Measurements from ENCODE around the gene CMTM4. TPM values are rescaled to one million over a fixed set of nuclear protein-coding genes. Genes with fewer than 3 reads are reported as not detected.

Gene CMTM4
- total RNA-seq, 1 donor from 2014 or later, result 20.1 TPM

DNA sequence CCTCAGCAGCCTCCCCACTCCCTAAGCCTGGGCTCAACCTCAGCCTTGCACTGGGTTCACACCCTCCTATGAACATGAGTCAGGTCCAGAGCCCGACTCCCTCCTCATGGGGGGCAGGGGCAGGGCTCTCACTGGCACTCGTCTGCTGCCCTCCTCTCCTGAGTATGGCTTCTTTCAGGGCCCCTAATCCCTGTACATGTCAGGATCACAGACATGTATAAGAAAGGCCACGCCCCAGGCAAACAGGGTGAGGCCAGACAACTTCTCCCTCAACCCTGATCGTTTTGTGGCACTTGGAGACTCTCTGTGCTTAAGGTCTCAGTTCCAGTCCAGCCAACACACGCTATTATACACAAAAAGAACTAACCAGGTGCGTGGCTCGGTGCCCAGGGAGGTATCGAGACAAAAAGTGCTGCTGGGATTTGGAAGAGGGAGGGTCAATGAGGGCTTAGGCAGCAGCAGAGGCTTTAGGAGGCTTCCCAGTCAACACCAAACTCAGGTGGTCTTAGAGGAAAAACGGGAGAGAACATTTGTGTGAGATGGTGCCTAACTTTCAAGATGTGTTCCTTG, 46.8 kb downstream of the CMTM4 start:
- Histone ChIP-seq H3K4me3 (no peak overlapping the region), H3K27me3 (no peaks in the 10 kb centered on the region), H3K27ac (no peak overlapping the region), H3K36me3 (no peaks in the 10 kb centered on the region), H3K4me1 (no peaks in the 10 kb centered on the region), H3K9me3 (no peaks in the 10 kb centered on the region)
- no peak for DNase-seq (ENCODE audit: low spot score in 2 of 2)
- TF ChIP-seq, protein P1, sequence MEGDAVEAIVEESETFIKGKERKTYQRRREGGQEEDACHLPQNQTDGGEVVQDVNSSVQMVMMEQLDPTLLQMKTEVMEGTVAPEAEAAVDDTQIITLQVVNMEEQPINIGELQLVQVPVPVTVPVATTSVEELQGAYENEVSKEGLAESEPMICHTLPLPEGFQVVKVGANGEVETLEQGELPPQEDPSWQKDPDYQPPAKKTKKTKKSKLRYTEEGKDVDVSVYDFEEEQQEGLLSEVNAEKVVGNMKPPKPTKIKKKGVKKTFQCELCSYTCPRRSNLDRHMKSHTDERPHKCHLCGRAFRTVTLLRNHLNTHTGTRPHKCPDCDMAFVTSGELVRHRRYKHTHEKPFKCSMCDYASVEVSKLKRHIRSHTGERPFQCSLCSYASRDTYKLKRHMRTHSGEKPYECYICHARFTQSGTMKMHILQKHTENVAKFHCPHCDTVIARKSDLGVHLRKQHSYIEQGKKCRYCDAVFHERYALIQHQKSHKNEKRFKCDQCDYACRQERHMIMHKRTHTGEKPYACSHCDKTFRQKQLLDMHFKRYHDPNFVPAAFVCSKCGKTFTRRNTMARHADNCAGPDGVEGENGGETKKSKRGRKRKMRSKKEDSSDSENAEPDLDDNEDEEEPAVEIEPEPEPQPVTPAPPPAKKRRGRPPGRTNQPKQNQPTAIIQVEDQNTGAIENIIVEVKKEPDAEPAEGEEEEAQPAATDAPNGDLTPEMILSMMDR (IDR thresholded peaks at IDR 0.05), result no peak
- intact Hi-C loops (cut with DNase I), result no loop called here

DNA sequence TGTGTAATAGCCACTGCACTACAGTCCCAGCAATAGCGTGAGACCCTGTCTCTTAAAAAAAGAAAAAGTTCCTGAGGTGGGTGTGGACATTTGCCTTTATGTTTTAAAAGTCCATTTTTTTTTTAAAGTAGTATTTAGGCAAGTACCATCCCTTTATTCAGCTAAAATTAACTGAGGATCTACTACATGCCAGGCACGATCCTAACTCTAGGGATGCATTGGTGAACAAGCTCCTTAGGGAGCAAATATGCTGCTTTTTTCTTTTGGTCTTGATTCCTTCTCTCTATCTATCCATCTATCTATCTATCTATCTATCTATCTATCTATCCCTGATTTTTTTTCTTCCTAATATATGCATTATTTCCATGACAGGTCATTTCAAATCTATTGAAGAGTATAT, 47.4 kb downstream of the CMTM4 start:
- no peaks in the 10 kb centered on the region for H3K27me3 ChIP-seq
- no peaks in the 10 kb centered on the region for H3K36me3 ChIP-seq

DNA sequence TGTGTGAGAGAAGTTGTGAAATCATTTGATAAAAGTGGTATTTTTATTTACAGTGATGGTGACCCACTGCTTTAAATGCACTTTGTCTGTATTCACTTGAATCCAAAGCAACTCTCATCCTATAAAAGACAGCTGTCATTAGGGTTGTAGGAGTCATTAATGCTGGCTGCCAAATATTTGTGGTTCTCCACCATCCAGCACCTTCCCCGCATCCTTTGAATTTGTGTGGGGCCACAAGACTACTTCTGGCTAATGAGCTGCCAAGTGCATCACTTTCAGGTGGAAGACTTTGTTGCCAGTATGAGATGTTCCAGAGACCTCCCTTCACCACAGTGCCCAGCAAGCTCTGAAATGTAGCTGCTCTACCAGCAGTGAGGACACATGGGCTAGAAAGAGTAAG, 48.7 kb downstream of the CMTM4 start:
- H3K9me3 ChIP-seq, result no peaks in the 10 kb centered on the region
- no peaks in the 10 kb centered on the region for H3K27me3 ChIP-seq
- no peak overlapping the region for H3K4me3 ChIP-seq
- no peak for DNase-seq (ENCODE audit: low spot score in 2 of 2)
- H3K36me3 ChIP-seq, result no peaks in the 10 kb centered on the region
- intact Hi-C loops (cut with DNase I), result no loop called here
- no peaks in the 10 kb centered on the region for H3K4me1 ChIP-seq
- H3K27ac ChIP-seq, result no peak overlapping the region
- TF ChIP-seq, protein P1 (IDR thresholded peaks at IDR 0.05), result no peak

More for the DNA sequence above, 47.4 kb downstream of the CMTM4 start:
- no peaks in the 10 kb centered on the region for H3K4me1 ChIP-seq
- TF ChIP-seq, protein P1 (IDR thresholded peaks at IDR 0.05), result no peak
- H3K9me3 ChIP-seq, result no peaks in the 10 kb centered on the region
- intact Hi-C loops (cut with DNase I), result no loop called here
- H3K4me3 ChIP-seq, result no peak overlapping the region
- H3K27ac ChIP-seq, result no peak overlapping the region
- DNase-seq (ENCODE audit: low spot score in 2 of 2), result no peak

DNA sequence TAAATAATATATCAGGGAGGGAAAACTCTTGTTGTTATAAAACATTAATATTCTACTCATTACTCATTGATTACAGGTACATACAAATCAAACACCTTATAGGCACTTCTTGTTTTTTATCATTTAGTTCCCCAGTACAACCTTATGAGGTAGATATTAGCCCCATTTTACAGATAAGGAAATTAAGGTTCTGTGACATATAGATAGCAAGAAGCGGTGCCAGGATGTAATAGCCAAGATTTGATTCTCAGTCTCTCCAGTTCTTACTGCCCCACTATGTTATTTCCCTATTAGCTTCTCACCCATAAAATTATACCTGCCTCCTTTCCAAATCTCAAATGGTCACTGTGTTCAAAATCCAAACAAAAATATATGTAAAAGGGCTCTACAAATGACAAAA, 55.2 kb downstream of the CMTM4 start:
- Histone ChIP-seq H3K9me3 (no peaks in the 10 kb centered on the region), H3K4me1 (no peaks in the 10 kb centered on the region), H3K27ac (no peak overlapping the region), H3K27me3 (no peaks in the 10 kb centered on the region), H3K36me3 (no peaks in the 10 kb centered on the region), H3K4me3 (no peak overlapping the region)
- no peak for DNase-seq (ENCODE audit: low spot score in 2 of 2)
- intact Hi-C loops (cut with DNase I), result no loop called here
- TF ChIP-seq, protein P1 (IDR thresholded peaks at IDR 0.05), result no peak

DNA sequence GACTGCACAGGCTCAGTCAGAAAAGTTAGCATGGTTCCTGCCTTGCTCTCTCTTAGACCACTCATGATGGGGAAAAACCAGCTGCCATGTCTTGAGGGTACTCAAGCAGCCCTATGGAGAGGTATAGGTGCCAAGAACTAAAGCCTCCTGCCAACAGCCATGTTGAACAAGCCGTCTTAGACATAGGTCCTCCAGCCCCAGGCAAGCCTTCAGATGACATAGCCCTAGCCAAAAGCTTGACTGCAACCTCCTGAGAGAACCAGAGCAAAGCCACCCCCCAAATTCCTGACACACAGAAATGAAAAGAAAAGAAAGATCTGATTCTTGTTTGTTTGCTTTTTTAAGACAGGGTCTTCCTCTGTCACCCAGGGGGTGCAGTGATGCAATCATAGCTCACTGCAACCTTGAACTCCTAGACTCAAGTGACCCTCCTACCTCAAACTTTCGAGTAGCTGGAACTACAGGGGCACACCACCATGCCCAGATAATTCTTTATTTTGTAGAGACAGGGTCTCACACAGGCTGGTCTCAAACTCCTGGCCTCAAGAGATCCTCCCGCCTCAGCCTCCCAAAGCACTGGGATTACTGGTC, 55.7 kb downstream of the CMTM4 start:
- DNase-seq (ENCODE audit: low spot score in 2 of 2), result no peak
- TF ChIP-seq, protein P1 (IDR thresholded peaks at IDR 0.05), result no peak
- no peaks in the 10 kb centered on the region for H3K36me3 ChIP-seq
- H3K4me3 ChIP-seq, result no peak overlapping the region
- H3K9me3 ChIP-seq, result no peaks in the 10 kb centered on the region
- no peaks in the 10 kb centered on the region for H3K27me3 ChIP-seq
- no peaks in the 10 kb centered on the region for H3K4me1 ChIP-seq
- intact Hi-C loops (cut with DNase I), result no loop called here
- H3K27ac ChIP-seq, result no peak overlapping the region
